Activated T-cell treated with anti-CD3 and anti-CD28 coated beads for 48 hours (primary cell): ENCODE data around the gene LAMA1.

Experiments
- DNase-seq: peaks from one replicate; pipeline ENCODE4 v3.0.0-alpha.2; 2020; ENCODE audit warnings: low read depth

Gene LAMA1

GRCh38 chr18:7112936-7113335 lies 4.7 kb downstream of the LAMA1 start:
- DNase-seq, result no peak

GRCh38 chr18:7111134-7111533 lies 6.5 kb downstream of the LAMA1 start:
- DNase-seq, result no peak

- DNase-seq, result no peak
Observed at GRCh38 chr18:7105943-7106342, 11.7 kb downstream of the LAMA1 start.

GRCh38 chr18:7105268-7105667 lies 12.3 kb downstream of the LAMA1 start:
- DNase-seq, result no peak

DNA sequence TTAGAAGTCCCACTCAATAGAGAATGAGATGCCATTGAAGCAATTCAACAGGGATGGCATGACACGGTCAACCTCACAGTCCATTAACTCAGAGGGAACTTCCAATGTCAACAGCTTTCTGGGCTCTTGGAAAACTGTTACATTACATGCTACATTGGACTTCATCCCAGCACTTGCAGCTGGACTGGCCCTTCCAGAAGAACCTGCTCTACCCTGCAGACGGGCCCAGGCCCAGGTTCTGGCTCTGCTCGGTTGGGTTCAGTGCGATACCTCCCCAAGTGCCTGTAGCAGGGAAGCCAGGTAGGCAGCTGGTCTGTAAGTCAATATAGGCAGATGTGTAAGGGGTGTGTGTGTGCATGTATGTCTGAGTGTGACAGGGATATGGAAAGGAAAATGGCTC lies 12.9 kb downstream of the LAMA1 start:
- DNase-seq, result no peak

DNA sequence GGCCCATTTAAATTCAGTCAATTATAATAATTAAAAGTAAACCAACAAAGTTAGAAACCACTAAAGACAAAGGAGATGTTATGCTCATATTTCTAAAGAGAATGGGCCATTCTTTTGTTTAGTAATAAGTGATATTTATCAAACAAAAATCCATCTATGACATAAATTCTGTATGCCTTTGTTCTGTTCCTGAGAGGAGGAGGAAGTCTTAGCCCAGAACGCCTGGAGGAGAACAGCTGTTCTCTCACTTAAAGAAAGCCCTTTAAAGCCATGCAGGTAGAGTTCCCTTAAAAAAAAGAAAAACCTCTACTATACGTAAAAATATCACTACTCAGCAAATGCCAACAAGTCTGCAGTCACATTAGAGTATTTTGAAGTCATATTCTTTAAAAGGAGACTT lies 15.5 kb downstream of the LAMA1 start:
- DNase-seq, result no peak

GRCh38 chr18:7096838-7097237 lies 20.8 kb downstream of the LAMA1 start:
- no peak for DNase-seq

DNA sequence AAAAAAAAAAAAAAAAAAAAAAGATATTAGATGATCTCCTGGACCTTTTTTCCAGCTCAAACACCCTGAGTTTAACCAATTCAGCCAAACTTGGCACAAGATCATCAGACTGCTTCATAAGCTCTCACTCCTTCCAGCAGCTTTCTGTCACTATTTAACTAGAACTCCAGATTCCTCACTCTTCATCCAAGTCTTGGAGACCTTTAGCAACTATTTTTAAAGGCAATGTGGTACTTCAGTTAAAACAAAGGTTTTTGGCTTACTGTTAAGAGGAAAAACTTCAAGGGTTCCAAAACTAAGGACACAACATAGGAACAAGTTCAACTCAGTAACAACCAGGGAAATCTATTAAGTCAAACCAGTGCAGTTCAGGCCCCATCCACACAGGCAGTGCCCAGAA lies 23.2 kb downstream of the LAMA1 start:
- DNase-seq, result no peak

GRCh38 chr18:7090771-7091170 lies 26.8 kb downstream of the LAMA1 start:
- DNase-seq, result no peak

- no peak for DNase-seq
Observed at GRCh38 chr18:7089369-7089768, 28.2 kb downstream of the LAMA1 start.

- no peak for DNase-seq
Observed at GRCh38 chr18:7084080-7085065, 33.2 kb downstream of the LAMA1 start.

DNA sequence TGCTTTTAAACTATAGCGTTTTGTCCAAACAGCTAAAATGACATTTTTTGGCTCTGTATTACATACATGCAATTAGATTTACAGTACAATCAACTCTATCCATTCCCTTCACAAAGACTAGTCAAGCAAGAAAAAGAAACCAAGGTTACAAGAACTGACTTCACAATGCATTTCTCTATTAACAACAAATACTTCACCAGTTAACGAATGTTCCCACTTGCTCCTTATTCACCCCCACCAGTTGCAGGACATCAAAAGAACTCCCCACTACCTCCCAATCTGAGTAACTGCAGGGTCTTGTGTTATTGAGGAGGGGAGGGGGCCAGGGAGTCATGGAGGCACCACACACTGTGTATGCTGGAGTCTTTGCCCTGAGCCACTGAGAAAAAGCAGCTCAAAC lies 34.9 kb downstream of the LAMA1 start:
- DNase-seq, result no peak

GRCh38 chr18:7079231-7079630 lies 38.4 kb downstream of the LAMA1 start:
- DNase-seq, result no peak

DNA sequence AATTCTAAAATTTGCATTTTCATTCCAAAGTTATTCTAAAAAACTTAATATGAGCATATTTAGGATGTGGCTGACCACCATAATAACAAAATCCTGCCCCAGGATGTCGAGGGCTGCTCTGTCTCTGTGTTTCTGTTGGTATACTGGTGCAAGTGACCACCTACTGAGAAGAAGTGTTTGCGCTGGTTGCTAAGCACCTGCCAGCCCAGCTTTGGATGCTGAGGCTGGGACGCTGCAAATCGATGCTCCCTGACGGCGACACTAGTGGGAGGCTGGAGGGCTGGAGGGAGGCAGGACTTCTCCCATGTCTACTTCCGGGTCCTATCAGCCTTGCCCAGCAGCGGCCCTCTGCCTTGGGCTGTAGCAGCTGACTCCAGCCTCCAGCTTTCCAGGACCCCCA lies 45.0 kb downstream of the LAMA1 start:
- no peak for DNase-seq

DNA sequence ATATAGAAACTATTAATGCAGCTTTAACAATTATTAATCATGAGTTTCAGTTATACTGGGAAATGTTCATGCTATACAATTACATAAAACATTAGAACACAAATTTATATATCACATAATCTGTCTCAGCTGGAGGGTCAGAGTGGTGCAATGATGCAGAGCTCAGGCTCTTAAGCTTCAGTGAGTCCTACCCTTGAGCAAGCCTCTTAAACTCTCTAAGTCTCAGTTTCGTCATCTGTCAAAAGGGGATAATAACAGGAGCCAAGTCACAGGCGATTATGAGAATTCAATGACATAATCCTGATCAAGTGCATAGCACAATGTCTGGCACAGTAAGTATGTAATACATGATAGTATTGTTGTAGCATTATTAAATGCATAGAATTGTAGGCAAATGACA lies 46.0 kb downstream of the LAMA1 start:
- DNase-seq, result no peak

GRCh38 chr18:7070466-7070865 lies 47.1 kb downstream of the LAMA1 start:
- no peak for DNase-seq

DNA sequence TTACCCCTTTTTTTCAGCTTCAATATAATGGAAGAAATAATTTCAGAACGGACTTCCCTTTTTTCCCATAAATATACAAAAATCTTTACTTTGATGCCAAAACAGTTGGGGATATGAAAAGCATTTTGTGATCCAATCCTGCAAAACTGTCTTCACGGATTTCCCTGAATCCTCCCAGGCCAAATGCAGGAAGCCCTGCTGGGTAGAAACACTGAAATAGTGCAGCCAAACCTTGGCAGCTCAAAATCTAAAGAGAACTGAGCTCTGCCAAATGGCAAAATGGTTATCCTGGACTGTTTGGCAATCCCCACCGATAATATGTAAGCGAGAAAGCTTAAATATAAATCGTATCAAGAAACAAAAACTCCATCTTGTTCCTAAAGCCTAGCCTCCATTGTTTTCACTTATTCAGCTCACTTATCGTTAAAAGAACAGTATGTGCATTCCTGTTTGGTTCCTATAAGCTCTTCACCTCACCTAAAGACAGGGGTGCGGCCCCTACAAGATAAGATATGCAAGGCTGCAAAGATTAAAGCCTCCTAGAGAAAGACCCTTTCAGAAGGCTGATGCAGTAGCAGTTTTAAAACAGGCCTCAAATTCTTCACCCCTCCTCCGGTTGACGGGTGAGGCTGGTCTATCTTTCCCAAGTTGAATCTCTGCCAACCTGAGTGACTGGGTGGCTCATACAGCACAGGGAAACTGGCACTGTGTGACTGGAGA lies 48.6 kb downstream of the LAMA1 start:
- DNase-seq, result no peak

DNA sequence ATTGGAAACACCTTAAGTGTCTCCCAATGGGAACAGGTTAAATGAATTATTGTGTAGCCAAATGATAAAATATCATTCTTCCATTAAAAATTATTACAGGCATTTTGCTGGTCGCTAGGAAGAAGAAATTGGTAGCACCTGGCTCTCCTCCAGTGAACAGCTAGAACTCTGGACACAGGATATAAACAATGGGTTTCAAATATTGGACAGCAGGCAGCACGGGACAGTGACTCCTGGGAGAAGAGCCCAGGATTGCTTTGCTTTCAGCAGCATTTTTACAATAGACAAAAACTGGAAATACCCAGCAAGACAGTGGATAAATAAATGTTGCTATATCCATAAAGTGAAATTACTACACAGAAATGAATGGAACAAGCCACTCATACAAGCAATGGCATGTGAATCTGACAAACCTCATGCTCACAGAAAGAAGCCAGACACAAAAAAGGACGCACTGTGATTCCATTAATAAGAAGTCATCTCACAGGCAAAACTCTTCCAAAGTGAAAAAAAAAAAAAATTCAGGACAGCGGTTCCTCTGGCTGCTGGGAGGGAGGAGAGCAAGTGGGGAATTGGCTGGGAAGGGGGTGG lies 50.5 kb downstream of the LAMA1 start:
- DNase-seq, result no peak

GRCh38 chr18:7065736-7066135 lies 51.9 kb downstream of the LAMA1 start:
- no peak for DNase-seq

DNA sequence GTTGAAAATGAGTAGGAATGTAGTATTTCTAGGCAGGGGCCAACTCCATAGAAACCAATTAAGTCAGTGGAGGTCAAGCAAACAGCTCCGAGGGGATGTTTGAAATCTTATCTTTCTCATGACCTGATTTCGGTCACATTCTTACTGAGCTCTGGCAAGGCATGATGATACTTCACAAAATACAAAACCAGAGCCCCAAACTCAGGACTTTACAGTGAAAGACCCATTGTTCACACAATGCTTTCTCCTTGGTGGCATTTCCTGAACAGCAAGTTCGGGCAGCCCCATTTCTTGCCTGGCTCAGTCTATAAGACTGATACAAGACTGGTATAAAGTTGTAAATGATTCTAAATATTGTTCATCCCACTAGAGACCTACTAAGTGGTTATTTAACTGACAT lies 53.3 kb downstream of the LAMA1 start:
- DNase-seq, result no peak

- DNase-seq, result no peak
Observed at GRCh38 chr18:7062811-7063210, 54.8 kb downstream of the LAMA1 start.

DNA sequence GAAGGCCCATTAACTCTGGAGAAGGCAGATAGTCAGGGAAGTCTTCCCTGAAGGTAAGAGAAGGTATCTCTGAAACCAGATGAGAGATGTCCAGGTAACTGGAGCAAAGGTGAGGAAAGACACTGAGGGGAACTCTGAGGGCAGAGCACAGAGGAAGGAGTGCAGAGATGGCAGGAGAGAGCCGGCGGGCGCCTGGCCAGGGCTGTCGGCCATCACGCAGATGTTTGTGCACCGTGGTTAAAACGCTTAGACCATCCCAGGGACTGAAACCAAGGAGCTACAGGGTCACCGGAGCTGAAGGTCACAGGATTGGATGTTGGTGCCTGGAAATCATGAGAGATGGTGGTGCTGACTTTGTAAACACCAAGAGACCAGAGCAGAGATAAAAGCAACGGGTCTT lies 55.4 kb downstream of the LAMA1 start:
- DNase-seq, result no peak

DNA sequence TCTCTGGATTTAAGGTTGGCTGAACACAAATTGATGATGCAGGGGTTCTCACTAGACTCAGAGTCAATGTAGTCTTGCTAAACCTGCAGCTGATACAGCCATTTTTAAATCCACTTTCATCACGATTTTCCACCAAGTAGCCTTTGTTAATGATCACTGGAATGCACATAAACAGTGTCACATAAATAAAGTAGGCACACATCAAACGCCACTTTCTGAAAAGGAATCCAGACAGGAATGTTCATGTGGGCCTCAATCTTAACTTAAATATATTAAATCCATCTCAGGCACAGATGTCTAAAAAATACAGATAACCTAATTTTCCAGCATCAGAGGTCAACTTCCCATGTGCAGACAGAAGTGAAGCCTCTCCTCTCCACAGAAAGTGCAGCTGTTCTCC lies 58.3 kb downstream of the LAMA1 start:
- DNase-seq, result no peak
